Measurements from ENCODE around the gene CDC73.
"Not testable (repeated sequence)": the region's sequence is repeated elsewhere in the genome, so short reads cannot be mapped to it uniquely, and the experiment has no call there.

CDC73 gene

GRCh38 chr1:193183019-193183627, 61.3 kb downstream of the CDC73 start:
- DNase-seq = peak; percentile 57

- no peak for DNase-seq
Measured at GRCh38 chr1:193184776-193185175, 62.9 kb downstream of the CDC73 start.

DNA sequence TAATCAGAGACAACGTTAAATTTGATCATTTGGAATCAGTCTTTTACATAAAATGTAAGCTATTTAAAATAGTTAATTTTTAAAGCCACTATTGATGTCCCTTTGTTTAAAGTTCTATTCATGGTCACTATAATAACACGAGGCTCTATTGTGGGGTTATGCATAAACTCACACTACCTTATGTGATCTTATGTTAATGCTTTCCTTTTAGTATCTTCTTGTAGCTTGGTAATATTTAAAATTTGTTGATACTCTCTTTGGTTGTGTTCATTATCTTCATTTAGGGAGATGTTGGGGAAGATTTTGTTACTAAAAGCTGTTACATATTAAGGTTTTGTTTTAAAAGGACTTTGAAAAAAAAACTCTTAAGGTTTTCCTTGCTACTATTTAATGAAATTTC, 63.4 kb downstream of the CDC73 start:
- DNase-seq = no peak

DNA sequence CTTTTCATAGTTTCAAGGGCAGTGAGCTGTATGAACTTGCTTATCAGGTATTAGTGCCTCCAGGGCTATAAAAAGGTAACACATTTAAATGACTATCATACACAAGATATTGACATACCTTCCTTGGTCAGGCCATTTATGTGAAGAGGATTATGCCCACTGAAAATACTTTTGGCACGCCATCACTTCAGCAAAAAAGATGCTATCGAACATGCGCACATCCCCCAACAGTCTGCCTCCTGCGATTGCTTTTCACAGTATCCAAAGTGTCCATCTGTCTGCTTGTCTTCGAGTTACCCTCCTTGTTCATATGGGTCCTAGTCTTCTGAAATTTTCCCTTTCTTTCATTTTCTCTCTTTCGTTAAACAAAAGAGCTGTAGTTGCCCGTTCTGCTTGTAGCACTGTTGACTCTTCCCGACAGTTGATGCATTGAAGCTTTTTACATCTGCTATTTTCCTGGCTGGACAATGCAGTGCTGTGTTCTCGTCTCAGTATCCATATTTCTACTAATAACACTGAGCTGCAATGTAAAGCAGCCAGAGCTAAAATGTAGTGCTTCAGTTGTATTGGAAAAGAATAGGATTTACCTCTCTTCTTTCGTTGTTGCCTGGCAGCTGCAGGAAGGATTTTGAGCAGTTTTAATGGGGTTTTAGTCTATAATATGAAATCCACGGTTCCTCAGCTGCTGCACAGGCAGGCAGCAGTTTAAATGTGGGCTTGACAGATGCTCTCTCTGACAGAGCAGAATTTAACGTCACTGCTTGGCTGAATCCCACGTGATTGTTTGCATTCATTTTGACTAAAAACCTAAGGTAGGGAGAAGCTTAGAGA, 64.3 kb downstream of the CDC73 start, which contains the start of gene B3GALT2:
TSS of gene B3GALT2 (minus strand) at position 713 of the 831 bp plus-strand sequence. CDS start 5,051 bp downstream, outside the sequence.
- peak; percentile 12 for DNase-seq

DNA sequence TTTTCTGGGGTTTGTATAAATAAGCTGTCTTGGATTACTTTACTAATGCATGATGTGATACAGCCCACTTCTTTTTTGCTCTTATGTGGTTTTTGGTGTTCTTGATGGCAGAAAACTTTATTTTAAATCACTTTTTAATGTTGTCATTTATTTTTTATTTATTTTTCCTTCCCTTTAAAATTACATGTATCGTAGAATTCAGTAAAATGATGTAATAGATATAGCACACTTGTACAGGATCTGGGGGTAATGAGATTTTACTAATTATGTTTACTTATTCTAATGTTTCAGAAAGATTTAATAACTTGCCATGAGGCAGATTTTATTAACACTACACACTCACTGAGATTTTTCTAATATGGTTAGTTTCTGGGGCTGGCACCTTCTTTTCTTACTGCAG, 65.3 kb downstream of the CDC73 start:
- DNase-seq = no peak

DNA sequence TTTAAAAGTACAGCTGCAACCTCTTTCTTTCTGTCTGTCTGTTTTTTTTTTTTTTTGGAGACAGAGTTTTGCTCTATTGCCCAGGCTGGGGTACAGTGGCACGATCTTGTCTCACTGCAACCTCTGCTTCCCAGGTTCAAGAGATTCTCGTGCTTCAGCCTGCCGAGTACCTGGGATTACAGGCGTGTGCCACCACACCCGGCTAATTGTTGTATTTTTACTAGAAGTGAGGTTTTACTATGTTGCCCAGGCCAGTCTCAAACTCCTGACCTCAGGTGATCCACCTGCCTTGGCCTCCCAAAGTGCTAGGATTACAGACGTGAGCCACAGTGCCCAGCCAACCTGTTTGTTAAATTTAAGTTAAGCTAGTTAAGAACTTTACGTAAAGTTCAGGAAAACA, 67.1 kb downstream of the CDC73 start:
- DNase-seq = not testable (repeated sequence)

GRCh38 chr1:193189442-193190095, 67.7 kb downstream of the CDC73 start:
- no peak for DNase-seq

DNA sequence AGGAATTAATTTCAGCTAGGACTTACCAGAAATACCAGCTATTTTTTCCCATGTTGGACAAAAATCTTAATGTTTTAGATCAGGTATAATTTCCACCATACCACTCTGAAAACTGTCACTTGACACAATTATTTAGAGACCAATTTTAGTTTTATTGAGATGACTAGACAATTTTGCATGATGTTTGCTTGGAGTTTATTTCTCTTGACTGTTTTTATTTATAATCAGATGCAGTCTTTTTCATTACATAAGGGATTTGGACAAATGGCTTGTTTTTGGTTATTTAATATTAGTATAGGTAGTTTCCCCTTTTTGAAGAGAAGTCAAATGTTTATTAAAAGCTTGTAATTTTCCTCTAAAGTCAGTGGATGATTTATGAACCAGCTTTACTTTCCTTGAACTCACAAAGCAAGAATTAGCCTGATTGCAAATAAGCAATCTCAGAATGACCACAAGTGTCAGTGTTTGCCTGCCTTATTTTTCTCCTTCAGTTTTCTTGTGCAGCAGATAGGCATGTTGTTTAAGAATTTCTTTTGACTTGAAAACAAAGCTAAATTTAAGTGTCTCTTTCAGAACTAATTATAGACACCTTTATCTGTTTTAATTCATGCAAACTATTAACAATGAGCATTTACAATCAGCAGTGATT, 68.4 kb downstream of the CDC73 start:
- no peak for DNase-seq

DNA sequence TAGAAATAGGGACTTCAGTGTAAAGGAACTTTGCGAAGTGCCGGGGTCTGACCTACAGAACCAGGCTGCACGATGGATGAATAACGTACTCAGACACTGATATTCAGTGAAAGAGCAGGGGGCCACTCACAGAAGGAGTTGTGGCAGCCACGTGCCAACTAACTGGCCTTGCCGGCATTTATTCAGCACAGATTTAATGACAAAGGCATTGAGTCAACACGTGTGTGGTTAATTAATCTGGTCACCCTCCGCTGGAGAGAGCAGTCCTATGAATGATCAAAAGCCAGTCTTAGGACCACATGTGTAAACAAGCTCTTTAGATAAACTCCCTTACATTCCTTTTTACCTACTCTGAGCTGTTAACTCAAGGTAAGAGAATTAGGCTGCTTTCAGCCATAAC, 70.8 kb downstream of the CDC73 start:
- DNase-seq = no peak

DNA sequence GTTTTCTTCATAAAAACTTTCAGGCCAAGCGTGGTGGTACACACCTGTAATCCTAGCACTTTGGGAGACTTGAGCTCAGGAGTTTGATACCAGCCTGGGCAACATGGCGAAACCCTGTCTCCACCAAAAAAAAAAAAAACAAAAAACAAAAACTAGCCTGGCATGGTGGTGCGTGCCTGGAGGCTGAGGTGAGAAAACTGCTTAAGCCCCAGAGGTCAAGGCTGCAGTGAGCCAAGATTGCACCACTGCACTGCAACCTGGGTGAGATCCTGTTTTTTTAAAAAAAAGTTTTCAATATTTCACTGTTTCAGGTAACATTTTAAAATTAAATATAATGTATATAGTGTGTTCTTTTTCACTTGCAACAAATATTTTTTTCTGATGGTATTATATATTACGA, 78.1 kb downstream of the CDC73 start:
- no peak for DNase-seq

GRCh38 chr1:193201021-193201420, 79.2 kb downstream of the CDC73 start:
- no peak for DNase-seq

DNA sequence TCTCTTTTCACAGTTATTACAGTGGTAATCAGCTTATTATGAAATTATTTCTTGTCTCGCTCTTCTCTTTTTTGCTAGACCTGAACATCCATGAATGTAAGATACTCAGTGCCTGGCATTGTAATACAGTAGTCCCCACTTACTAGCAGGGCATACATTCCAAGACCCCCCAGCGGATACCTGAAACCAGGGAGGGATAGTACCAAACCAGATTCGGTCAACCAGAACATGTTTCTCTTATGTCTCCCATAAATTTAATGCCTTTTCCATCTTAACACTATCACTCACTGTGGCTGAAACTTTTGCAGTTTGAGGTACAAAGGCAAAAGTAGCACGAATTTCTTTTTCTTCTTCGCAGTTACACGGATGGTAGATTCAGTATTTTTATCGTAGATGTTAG, 89.2 kb downstream of the CDC73 start:
- no peak for DNase-seq

DNA sequence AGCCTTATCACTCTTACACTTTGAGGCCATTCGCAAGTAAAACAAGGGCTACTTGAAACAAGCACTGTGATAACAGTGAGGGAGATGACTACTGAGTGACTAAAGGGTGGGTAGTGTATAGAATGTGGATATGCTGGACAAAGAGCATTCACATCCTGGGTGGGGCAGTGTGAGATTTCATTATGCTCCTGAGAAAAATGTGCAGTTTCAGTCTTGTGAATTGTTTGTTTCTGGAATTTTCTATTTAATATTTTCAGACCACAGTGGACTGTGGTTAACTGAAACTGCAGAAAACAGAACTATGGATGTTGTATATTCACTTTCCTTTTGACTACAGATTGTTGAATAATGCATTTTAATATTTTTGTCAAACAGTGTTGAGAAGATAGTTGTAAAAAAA, 89.7 kb downstream of the CDC73 start:
- no peak for DNase-seq

GRCh38 chr1:193212637-193213036, 90.8 kb downstream of the CDC73 start:
- DNase-seq = no peak

DNA sequence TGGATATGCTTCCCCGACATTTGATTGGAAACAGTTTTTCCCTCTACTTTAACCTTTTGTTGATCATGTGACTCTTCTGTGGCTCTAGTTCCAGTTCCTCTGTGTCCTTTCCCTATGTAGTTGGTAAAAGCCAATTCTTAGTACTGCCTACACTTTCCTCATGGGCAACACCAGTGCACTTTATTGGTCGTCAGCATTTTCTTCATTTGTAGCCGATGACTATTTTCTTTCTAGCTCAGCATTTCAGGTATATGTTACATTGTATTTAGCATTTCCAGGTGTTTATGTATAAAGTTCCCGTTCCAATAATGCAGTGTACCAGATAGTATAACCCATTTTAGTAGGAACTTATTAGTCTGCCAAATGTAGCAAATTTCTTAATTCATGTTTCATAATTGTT, 92.2 kb downstream of the CDC73 start:
- DNase-seq = no peak

GRCh38 chr1:193216920-193217319, 95.1 kb downstream of the CDC73 start:
- peak; percentile 69 for DNase-seq

DNA sequence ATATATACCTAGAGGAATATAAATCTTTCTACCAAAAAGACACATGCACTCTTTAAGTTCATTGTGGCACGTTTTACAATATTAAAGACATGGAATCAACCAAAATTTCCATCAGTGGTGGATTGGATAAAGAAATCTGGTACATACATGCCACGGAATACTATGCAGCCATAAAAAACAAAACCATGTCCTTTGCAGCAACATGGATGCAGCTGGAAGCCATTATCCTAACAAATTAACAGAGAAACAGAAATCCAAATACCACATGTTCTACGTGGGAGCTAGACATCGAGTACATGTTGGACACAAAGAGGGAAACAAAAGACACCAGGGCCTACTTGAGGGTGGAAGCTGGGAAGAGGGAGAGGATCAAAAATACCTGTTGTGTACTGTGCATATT, 97.6 kb downstream of the CDC73 start:
- DNase-seq = no peak

DNA sequence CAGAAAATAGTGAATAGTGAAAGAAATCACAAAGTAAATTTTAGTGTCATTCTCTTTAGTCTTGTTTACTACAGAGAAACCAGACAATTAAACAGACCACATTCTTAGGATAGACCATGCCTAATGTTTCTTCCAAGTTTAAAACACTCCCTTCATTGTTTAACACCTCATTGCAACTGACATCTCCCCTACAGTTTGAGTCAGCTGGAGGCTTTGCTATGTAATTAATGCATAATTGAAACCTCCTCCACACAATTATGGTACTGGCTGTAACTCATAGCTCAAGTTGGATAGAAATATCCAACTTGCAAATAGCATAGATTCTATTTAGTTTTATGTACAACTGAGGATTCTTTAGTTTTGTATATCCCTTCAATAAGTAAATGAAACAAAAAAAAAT, 99.8 kb downstream of the CDC73 start:
- no peak for DNase-seq

DNA sequence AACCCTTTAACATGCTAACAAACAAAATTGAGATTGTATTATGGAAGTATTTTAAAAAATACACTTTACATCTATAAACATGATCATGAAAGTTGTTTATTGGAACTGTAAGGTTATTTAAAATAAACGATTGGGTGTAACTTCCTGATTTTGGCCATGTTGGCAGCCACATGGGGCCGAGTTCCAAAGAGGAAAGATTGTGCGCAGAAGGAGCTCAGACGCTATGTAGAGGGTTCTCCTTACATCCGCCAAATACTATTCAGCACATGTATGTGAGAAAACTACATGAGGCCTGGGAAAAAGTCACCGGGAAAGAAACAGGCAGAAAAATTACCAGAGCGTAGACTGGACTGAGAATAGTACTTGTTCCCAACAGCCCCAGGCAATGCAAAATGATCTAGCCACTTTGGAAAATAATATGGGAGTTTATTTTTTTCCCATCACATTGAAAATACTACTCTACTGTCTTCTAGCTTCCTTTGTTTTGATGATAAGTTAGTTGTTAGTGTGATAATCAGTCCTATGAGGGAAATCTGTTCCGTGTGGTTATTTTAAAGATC, 100.3 kb downstream of the CDC73 start:
- no peak for DNase-seq

DNA sequence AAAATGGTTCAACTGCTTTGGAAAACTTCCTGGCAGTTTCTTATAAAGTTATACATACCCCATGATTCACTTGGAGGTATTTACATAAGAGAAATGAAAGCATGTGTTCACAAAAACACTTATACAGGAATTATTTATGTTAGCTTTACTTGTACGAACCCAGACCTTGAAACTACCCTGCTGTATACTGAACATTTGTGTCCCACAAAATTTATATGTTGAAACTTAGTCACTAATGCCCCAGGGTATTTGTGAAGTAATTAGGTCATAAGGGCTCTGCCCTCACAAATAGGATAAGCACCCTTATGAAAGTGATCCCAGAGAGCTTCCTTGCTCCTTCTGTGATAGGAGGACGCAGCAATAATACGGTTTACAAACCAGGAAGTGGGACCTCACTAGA, 107.3 kb downstream of the CDC73 start:
- no peak for DNase-seq

DNA sequence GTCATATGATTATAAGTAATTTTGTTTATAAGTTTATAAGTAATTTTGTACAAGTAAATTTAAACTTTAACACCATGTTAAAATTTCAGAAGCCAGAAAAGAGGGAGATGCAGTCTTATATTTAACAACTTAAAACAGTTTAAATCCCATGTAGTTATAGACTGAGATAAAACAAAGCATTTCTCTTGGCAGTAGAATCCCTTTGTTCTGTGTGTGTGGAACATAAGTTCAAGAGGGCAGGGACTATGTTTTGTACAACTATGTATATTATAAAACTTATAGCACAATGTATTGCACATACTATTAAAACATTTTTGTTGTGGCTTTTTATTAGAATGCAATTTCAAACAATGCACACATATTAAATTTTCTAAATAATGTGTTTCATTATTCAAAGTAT, 109.3 kb downstream of the CDC73 start:
- not testable (repeated sequence) for DNase-seq

DNA sequence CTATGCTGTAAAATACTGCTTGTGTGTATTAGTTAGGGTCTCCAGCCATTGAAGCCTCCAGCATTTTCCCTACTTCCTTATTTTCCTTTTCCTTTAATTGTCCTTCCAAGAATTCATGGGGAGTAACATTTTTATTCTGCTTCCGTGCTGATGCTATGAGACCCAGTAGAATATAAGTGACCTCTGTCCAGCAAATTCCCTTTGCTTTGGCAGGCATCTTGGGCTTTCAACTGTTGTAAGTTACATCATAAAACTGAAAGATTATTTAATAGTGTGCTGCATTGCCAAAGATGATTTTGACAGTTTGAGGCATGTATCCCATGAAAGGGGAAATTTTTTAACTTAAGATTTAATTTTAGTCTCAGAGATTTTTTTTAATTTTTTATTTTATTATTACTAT, 112.7 kb downstream of the CDC73 start:
- no peak for DNase-seq

DNA sequence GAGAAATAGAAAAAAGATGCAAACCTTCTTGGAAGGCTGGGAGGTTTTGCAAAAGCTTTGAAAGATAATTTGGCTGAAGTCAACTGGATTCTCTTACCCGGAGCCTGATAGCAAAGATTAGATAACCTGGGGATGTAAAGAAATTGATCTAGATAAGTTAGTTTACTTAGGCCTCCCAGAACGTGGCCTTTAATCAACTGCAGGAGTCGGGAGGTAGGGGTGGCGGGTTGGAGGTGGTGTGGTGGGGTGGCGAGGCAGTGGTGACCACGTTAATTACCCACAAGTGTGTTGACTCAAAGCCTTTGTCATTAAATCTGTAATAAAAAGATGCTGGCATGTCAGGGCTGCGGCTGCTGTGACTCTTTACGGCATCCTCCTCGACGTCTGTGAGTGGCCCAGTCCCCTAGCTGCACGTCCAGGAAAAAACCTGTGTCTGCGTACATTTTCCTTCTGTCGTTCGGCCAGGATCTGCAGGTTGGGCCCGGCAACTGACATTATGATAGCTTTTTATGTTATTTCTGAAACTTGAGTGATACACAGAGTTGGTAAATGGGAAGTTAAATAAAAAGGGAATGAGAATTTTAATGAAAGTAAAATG, 115.6 kb downstream of the CDC73 start:
- DNase-seq = no peak

All from NCI-H1436 (cell line).